HFFc6 (cell line): ENCODE data around the gene NLRP14. TPM values are rescaled to one million over a fixed set of nuclear protein-coding genes. Genes with fewer than 3 reads are reported as not detected.

Source experiments
- DNase-seq: peaks from one replicate; pipeline ENCODE4 v3.0.0-alpha.2; 2018
- H3K27ac Mint-ChIP-seq: 2 replicates; pipeline ENCODE4 v1.8.0; 2020; ENCODE audit warnings: mild to moderate bottlenecking, mixed read lengths
- H3K27me3 Mint-ChIP-seq: 2 replicates; pipeline ENCODE4 v1.8.0; 2021; ENCODE audit warnings: mild to moderate bottlenecking, moderate library complexity, mixed read lengths; ENCODE audit not compliant: insufficient read depth
- H3K36me3 Mint-ChIP-seq: 2 replicates; pipeline ENCODE4 v1.8.0; 2021; ENCODE audit warnings: low read depth, mixed read lengths
- H3K4me1 Mint-ChIP-seq: 2 replicates; pipeline ENCODE4 v1.8.0; 2020; ENCODE audit warnings: low read depth, mixed read lengths
- H3K4me3 Mint-ChIP-seq: 2 replicates; pipeline ENCODE4 v1.8.0; 2020; ENCODE audit warnings: mild to moderate bottlenecking, moderate library complexity, mixed read lengths
- H3K9me3 Mint-ChIP-seq: 2 replicates; pipeline ENCODE4 v1.8.0; 2020; ENCODE audit warnings: mild to moderate bottlenecking, mixed read lengths
- CTCF ChIP-seq: fragments of 200-600 bp; sonication (generic); IDR thresholded peaks from 2 replicates; pipeline ENCODE4 v1.5.0; 2021; ENCODE audit warnings: antibody characterized with exemption, mild to moderate bottlenecking
- total RNA-seq, 6 experiments: library from RNA; stranded (reverse); fragmentation: NEBNext Ultra II Directional; extraction: Animal tissue kit (Norgen Biotek cat#: 25700); gene quantifications; 2 replicates in 1 of 6; 3 replicates in 5 of 6; pipeline ENCODE4 v1.2.3, GENCODE V29; 2021

NLRP14 gene
- total RNA-seq, 6 experiments from 2014 or later: 0.06 TPM; not detected in 5

- no peak overlapping the region for H3K4me3 Mint-ChIP-seq
- H3K27ac Mint-ChIP-seq: no peak overlapping the region
- DNase-seq: no peak
- TF ChIP-seq CTCF: no peak
- H3K36me3 Mint-ChIP-seq: no peaks in the 10 kb centered on the region; the same call in 1 of the 2 replicates
- H3K4me1 Mint-ChIP-seq: peaks cover 18% of the 10 kb centered on the region
- H3K9me3 Mint-ChIP-seq: no peaks in the 10 kb centered on the region
- H3K27me3 Mint-ChIP-seq: 0 out of 2 replicates have a peak, but pooled peaks cover 3% of the 10 kb centered on the region
Observed at GRCh38 chr11:7016011-7016410, 4.3 kb upstream of the NLRP14 start.

- Mint-ChIP-seq H3K27me3 (0 out of 2 replicates have a peak, but pooled peaks cover 3% of the 10 kb centered on the region), H3K27ac (peak overlapping the region; percentile 99), H3K4me3 (peak overlapping the region; percentile 100), H3K4me1 (peaks cover 18% of the 10 kb centered on the region), H3K36me3 (no peaks in the 10 kb centered on the region; the same call in 1 of the 2 replicates), H3K9me3 (no peaks in the 10 kb centered on the region)
- DNase-seq: no peak
- no peak for TF ChIP-seq CTCF
Observed at GRCh38 chr11:7019500-7020182, 638 bp upstream of the NLRP14 start.

- TF ChIP-seq CTCF: 0 out of 2 replicates have a peak, but pooled peaks have one; percentile 11
- H3K27ac Mint-ChIP-seq: no peak overlapping the region
- no peak for DNase-seq
- H3K4me1 Mint-ChIP-seq: peaks cover 18% of the 10 kb centered on the region
- no peak overlapping the region for H3K4me3 Mint-ChIP-seq
- H3K9me3 Mint-ChIP-seq: no peaks in the 10 kb centered on the region
- H3K36me3 Mint-ChIP-seq: no peaks in the 10 kb centered on the region; the same call in 1 of the 2 replicates
- H3K27me3 Mint-ChIP-seq: 0 out of 2 replicates have a peak, but pooled peaks cover 3% of the 10 kb centered on the region
Observed at GRCh38 chr11:7021318-7021717, 1.0 kb downstream of the NLRP14 start.

GRCh38 chr11:7028141-7028540 lies 7.9 kb downstream of the NLRP14 start:
- no peaks in the 10 kb centered on the region for H3K36me3 Mint-ChIP-seq
- peaks cover 12% of the 10 kb centered on the region; the same call in 1 of the 2 replicates for H3K27me3 Mint-ChIP-seq
- H3K4me1 Mint-ChIP-seq: no peaks in the 10 kb centered on the region
- H3K4me3 Mint-ChIP-seq: no peak overlapping the region
- H3K9me3 Mint-ChIP-seq: no peaks in the 10 kb centered on the region
- no peak for TF ChIP-seq CTCF
- no peak for DNase-seq
- no peak overlapping the region for H3K27ac Mint-ChIP-seq

GRCh38 chr11:7030836-7031235 lies 10.6 kb downstream of the NLRP14 start:
- no peak for TF ChIP-seq CTCF
- Mint-ChIP-seq H3K27ac (no peak overlapping the region), H3K27me3 (peaks cover 14% of the 10 kb centered on the region), H3K36me3 (no peaks in the 10 kb centered on the region), H3K4me1 (no peaks in the 10 kb centered on the region), H3K9me3 (no peaks in the 10 kb centered on the region), H3K4me3 (no peak overlapping the region)
- DNase-seq: no peak
